ENCODE results near the gene CNKSR1. TPM values are rescaled to one million over a fixed set of nuclear protein-coding genes. Genes with fewer than 3 reads are reported as not detected.
A peak's percentile ranks its signal among the peaks of the same experiment; 100 is the strongest.

CNKSR1 gene
- total and polyA plus RNA-seq, 2 of the 4 experiments (the other 2 are of a cell fraction) = 0.43 TPM; not detected in 1

GRCh38 chr1:26190373-26190987 is 13.2 kb downstream of the CNKSR1 start, which contains the start of gene CATSPER4:
Gene CATSPER4, plus strand, starts transcription at chr1:26190602. Its CDS starts 26 bp downstream, at chr1:26190628.
- H2BK20ac ChIP-seq (ENCODE audit: low read depth, low read length) = no peak within 1 kb of the TSS
- H3K36me3 ChIP-seq (ENCODE audit: control insufficient read depth, insufficient read depth, low read length) = no peaks in the 10 kb centered on the region
- no peak within 1 kb of the TSS for H3K56ac ChIP-seq (ENCODE audit: extremely low read depth, insufficient read depth, low read length)
- no peaks in the 10 kb centered on the region for H4K20me1 ChIP-seq (ENCODE audit: insufficient read depth, low read length)
- no peak for DNase-seq
- no peak within 1 kb of the TSS for H2AK5ac ChIP-seq (ENCODE audit: low read depth, low read length)
- no peak within 1 kb of the TSS for H2BK5ac ChIP-seq (ENCODE audit: low read depth, low read length, poor library complexity, severe bottlenecking)
- no peaks in the 10 kb centered on the region for H3K9me3 ChIP-seq (ENCODE audit: control insufficient read depth, insufficient read depth, low read length)
- no peak within 1 kb of the TSS for H4K8ac ChIP-seq (ENCODE audit: low read depth in 2 of 2, low read length in 2 of 2)
- no peak within 1 kb of the TSS for H3K18ac ChIP-seq (ENCODE audit: low read depth, low read length)
- H3K4me3 ChIP-seq (ENCODE audit: insufficient read depth, low read depth, low read length) = no peak within 1 kb of the TSS
- no peak within 1 kb of the TSS for H4K91ac ChIP-seq (ENCODE audit: insufficient read depth, low read depth, low read length)
- no peak within 1 kb of the TSS for H3K4ac ChIP-seq (ENCODE audit: low read depth, low read length)
- H2AFZ ChIP-seq (replicated peaks; ENCODE audit: low read length, poor library complexity) = no peak within 1 kb of the TSS
- no peaks in the 10 kb centered on the region for H3K79me1 ChIP-seq (ENCODE audit: low read depth in 1 of 2, low read length in 2 of 2)
- TF ChIP-seq SMC3 (IDR thresholded peaks at IDR 0.05; ENCODE audit: low read depth, low read length) (0 out of 2 replicates have a peak, but pooled peaks have one; percentile 16), MAFK (IDR thresholded peaks at IDR 0.05; ENCODE audit: low read depth, low read length) (no peak), RAD21 (IDR thresholded peaks at IDR 0.05; ENCODE audit: low read length) (peak; percentile 24), CTCF (conservative IDR thresholded peaks at IDR 0.05; ENCODE audit: low read depth, low read length) (peak; percentile 18; the same call in 1 of the 2 replicates), RFX5 (IDR thresholded peaks at IDR 0.05; ENCODE audit: low read depth, low read length) (no peak)
- no peak within 1 kb of the TSS for H3K14ac ChIP-seq (replicated peaks; ENCODE audit: low read depth, low read length)
- H3K27ac ChIP-seq (ENCODE audit: insufficient read depth, low read length) = no peak within 1 kb of the TSS
- 64% methylated on average over 5 of the region's 16 CpGs; no CpG with 5 or more reads in 1 of the 2 experiments for WGBS, 2 experiments (ENCODE audit: extremely low coverage in 2 of 2, insufficient read length in 1 of 2)
- no peaks in the 10 kb centered on the region for H3K9me1 ChIP-seq (ENCODE audit: insufficient read depth, low read length)
- no peaks in the 10 kb centered on the region for H3K4me1 ChIP-seq (ENCODE audit: control insufficient read depth, insufficient read depth, low read length)
- no peak within 1 kb of the TSS for H2BK15ac ChIP-seq (ENCODE audit: low read depth, low read length)
- intact Hi-C loops (cut with micrococcal nuclease) (no loop called here), dilution Hi-C loops (cut with HindIII; ENCODE audit: low sequenced_read_pairs, unreplicated experiment) (no loop called here), in situ Hi-C loops (cut with MboI; ENCODE audit: low sequenced_read_pairs) (no loop called here)
- H2AK9ac ChIP-seq (replicated peaks; ENCODE audit: low read depth, low read length, poor library complexity) = no peak within 1 kb of the TSS
- ChIA-PET CTCF (interaction anchor here (1.1 kb wide), 1 partner anchor 89 kb away, joined by 3 read pairs; no protein-coding TSS in a partner anchor), POLR2A (ENCODE audit: unreplicated experiment) (no interaction called here)
- H2BK120ac ChIP-seq (ENCODE audit: low read depth, low read length) = no peak within 1 kb of the TSS
- no peak within 1 kb of the TSS for H3K4me2 ChIP-seq (ENCODE audit: low read depth, low read length)
- H3K27me3 ChIP-seq (ENCODE audit: control insufficient read depth, insufficient read depth, low read length) = peaks cover 16% of the 10 kb centered on the region
- no peak within 1 kb of the TSS for H4K5ac ChIP-seq (ENCODE audit: low read depth, low read length)
- H3K23ac ChIP-seq (ENCODE audit: low read depth, low read length) = no peak within 1 kb of the TSS
- ATAC-seq (ENCODE audit: low read depth) = peak; percentile 14
- BruUV-seq (replicated peaks) = no TSS peak
- H3K9ac ChIP-seq (ENCODE audit: low read depth, low read length) = no peak within 1 kb of the TSS

All from IMR-90 (cell line).